HG03280 (cell line): ENCODE measurements around the gene ZGRF1.
"Not testable (repeated sequence)": the region's sequence is repeated elsewhere in the genome, so short reads cannot be mapped to it uniquely, and the experiment has no call there.

Experiments used
- ATAC-seq: cut with Tn5 transposase; IDR thresholded peaks from one replicate; pipeline ENCODE4 v1.9.1; 2021; ENCODE audit warnings: mild to moderate bottlenecking, moderate library complexity; ENCODE audit not compliant: unreplicated experiment

Gene ZGRF1

DNA sequence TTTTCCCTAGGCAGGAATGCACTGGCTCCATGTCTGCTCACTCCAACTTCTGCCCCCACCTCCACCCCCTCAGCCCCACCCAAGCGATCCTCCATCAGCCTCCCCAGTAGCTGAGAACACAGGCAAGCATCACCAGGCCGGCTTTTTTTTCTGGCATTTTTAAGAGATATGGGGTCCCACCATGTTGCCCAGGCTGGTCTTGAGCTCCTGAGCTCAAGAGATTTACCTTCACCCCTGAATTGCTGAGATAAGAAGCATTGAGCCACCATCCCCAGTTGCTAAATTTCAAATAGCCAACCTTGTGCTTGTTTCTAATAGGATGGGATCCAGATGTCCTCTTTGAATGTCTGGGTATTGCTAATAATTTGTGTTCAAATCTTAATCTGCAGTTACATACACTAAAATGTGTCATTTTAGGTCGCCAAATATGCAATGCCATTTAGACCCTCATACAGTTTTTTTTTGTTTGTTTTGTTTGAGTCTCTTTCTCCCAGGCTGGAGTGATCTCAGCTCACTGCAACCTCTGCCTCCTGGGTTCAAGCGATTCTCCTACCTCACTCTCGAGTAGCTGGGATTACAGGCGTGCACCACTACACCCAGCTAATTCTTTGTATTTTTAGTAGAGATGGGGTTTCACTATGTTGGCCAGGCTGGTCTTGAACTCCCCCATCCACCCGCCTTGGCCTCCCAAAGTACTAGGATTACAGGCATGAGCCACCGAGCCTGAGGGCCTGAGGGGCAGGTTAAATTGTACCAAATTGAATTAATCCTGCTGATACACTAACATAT lies 9.0 kb upstream of the ZGRF1 start:
- ATAC-seq = no peak

DNA sequence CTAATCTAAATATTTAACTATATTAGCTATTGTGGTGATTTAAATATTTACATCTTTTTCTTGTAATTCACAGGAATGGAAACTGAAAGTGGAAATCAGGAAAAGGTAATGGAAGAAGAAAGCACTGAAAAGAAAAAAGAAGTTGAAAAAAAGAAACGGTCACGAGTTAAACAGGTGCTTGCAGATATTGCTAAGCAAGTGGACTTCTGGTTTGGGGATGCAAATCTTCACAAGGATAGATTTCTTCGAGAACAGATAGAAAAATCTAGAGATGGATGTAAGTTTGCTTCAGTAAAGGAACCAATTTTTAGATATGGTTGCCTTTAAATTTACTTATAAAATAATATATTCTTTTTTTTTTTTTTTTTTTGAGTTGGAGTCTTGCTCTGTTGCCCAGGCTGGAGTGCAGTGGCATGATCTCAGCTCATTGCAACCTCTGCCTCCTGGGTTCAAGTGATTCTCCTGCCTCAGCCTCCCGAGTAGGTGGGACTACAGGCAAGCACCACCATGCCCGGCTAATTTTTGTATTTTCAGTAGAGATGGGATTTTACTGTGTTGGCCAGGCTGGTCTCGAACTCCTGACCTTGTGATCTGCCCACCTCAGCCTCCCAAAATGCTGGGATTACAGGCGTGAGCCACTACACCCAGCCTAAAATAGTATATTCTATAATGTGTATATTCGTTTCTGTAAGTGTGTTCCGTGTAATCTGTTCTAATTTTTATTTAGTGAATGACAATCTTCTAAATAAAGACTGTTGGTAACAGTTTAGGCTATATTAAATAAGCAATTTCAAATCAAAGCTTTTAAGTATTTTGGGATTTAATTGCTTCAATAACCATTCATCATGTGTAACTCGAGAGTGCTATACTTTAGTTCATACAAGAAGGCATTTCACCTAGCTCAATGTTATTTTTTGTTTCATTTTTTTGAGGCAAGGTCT lies 8.2 kb upstream of the ZGRF1 start:
- ATAC-seq = not testable (repeated sequence)

GRCh38 chr4:112642526-112642925 lies 5.8 kb upstream of the ZGRF1 start:
- ATAC-seq = no peak

DNA sequence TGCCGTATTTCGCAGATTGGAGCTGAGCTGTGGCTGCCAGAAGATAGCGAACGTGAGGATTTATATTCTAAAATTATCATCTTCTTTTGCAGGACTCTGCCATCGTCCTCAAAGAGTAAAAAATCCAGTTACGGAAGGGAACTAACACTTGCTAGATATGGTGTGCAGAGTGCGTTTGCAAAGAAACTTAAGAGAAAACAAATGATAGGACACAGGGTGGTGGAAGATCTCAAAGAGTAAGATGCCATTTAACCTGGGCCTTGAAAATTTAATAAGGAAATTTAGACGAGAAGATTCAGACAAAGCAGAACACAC lies 800 bp upstream of the ZGRF1 start:
- peak; percentile 1 for ATAC-seq

- no peak for ATAC-seq
Observed at GRCh38 chr4:112633477-112634235, 3.1 kb downstream of the ZGRF1 start.

- ATAC-seq = no peak
Observed at GRCh38 chr4:112626228-112626627, 10.5 kb downstream of the ZGRF1 start.

DNA sequence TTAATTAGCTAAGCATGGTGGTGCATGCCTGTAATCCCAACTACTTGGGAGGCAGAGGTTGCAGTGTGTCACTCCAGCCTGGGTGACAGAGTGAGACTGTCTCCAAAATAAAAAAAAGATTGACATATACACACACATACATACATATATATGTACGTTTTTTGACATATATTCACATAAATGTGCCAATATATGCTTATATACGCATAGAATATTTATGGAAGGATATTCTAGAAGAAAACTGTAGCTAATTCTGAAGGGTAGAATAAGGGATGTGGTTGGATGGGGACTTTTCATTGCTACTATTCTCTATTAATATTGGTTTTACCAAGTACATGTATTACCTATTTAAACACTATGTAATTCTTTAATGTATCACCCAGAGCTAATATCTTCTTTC lies 19.7 kb downstream of the ZGRF1 start:
- ATAC-seq = no peak

DNA sequence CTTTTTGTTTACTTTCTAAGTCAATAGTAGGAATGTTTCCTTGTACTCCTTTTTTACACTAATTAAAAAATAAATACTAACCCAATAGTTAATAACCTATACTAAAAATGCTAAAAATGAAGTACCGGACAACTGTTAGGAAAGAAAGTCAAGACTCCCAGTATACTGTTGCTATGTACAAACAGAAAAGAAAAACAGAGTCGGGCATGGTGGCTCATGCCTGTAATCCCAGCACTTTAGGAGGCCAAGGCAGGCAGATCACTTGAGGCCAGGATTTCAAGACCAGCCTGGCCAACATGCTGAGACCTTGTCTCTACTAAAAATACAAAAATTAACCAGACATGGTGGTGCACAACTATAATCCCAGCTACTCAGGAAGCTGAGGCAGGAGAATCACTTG lies 23.9 kb downstream of the ZGRF1 start:
- not testable (repeated sequence) for ATAC-seq

DNA sequence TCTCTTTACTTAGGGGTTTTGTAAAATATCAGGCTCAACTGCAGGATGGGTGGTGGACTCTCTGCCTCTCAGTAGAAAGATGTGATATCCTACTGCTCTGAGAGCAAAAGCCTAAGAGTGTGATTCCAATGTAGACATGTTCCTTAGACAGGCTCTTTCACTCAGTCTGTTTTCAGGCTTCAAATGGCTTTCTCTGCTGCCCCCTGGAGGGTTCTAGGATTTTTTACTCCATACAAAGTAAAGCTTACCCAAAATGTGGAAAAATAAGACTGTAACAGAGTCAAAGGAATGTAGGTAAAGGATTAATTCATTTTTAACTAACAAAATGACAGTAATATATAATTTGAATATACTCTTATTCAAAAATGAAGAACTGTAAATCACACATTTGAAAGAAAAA lies 32.1 kb downstream of the ZGRF1 start:
- ATAC-seq = peak; percentile 69

GRCh38 chr4:112594993-112595392 lies 41.7 kb downstream of the ZGRF1 start:
- no peak for ATAC-seq

- ATAC-seq = peak; percentile 50
Observed at GRCh38 chr4:112593438-112594133, 43.1 kb downstream of the ZGRF1 start.

GRCh38 chr4:112592717-112593116 lies 44.0 kb downstream of the ZGRF1 start:
- no peak for ATAC-seq

GRCh38 chr4:112591593-112591992 lies 45.1 kb downstream of the ZGRF1 start:
- ATAC-seq = no peak

DNA sequence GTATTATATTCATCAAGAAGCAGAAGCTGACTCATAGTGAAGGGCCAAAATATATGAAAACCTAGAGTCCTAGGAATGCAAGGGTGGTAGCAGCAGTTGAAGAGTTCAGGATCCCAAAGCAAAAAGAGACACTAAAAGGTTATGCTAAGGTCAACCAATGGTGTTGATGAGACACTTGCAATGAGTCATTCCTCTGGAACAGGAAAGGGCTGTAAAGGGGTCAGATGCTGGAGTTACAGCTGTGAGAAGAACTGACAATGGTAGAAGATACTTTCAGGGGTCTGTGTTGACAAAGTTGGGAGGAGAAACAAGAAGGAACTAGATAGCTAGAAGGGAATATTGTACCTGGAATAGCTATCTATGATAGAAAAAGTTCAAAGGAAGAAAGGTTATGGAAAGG lies 47.5 kb downstream of the ZGRF1 start:
- no peak for ATAC-seq

DNA sequence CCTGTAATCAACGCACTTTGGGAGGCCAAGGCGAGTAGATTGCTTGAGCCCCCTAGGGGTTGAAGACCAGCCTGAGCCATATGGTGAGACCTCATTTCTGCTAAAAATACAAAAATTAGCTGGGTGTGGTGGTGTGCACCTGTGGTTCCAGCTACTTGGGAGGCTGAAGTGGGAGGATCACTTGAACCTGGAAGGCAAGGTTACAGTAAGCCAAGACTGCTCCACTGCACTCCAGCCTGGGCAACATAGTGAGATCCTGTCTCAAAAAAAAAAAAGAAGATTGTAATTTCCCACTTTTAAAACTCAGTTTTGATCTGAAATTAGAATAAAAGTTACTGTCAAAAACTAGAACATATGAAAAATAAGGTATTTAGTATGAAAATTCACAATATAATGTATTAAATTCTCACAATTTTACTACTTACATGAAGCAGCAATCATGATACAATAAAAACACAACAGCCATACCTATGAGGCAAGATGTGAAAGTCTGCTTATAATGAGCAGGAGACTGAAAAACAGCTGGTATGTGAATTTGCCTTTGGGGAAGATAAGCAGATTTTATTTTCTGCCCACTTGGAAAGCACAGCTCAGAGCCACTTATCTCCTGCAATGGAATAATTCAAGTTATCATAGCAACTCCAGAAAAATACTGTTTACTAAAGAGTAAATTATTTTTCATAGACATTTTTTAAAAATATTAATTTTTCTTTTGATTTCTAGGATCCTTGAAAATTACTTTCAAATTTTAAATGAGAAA lies 50.6 kb downstream of the ZGRF1 start:
- ATAC-seq = no peak

DNA sequence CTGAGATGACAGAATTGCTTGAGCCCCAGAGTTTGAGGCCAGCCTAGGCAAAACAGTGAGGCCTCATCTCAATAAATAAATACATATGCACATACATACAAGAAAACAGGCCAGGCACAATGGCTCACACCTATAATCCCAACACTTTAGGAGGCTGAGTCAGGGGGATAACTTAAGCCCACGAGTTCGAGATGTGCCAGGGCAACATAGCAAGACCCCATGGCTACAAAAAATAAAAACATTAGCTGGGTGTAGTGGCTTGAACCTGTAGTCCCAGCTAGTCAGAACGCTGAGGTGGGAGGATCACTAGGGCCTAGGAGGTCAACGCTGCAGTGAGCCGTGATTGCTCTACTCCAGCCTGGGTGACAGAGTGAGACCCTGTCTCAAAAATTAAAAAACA lies 69.2 kb downstream of the ZGRF1 start:
- ATAC-seq = no peak

DNA sequence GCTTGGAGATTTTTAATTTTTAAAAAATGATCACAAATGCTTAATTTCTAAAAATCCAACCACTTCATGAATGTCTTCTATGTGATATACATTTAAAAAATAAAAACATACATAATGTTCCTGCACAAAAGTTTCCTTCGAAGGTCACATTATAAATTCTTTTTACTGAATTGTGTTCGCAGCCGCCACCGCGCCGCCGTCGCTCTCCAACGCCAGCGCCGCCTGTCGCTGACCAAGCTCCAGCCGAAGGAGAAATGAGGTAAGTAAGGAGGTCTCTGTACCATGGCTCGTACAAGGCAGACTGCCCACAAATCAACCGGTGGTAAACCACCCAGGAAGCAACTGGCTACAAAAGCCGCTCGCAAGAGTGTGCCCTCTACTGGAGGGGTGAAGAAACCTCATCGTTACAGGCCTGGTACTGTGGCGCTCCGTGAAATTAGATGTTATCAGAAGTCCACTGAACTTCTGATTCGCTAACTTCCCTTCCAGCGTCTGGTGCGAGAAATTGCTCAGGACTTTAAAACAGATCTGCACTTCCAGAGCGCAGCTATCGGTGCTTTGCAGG lies 71.9 kb downstream of the ZGRF1 start:
- no peak for ATAC-seq

DNA sequence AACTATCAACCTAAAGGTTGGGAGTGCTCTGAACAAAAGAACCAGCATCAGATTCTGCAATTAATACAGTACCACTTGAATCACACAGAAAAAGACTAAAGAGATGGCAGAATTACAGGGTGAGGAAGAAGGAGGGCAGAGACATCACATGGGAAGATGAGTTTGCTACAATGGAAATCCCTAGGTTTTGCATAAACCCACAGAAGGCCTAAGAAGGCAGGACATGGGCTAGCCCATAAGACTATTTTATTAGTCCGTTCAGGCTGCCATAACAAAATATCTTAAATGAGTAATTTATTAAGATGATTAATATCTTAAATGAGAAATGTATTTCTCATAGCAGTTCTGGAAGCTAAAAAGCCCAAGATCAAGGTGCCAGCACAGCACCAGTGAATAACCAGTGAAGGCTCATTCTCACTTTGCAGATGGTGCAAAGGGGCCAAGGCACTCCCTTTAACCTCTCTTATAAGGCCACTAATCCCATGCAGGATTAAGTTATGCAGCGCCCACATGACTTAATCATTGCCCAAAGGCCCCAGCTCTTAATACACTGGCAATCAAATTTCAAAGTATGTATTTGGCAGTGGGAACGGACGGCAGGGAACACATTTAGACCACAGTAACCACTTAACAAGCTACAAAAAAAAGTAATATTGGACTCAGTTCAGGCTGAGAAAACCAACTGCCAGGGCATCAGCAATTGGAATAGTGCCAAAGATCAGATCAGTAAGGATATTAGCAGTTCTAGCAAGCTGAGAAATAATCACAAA lies 73.1 kb downstream of the ZGRF1 start:
- no peak for ATAC-seq

GRCh38 chr4:112562254-112562879 lies 74.3 kb downstream of the ZGRF1 start:
- ATAC-seq = no peak
